GM12874 (cell line): ENCODE measurements around the gene OTUD4.

Source experiments
- TF ChIP-seq, protein P1 (sequence below): IDR thresholded peaks from 2 replicates; pipeline ENCODE4 v1.5.1; 2011; ENCODE audit warnings: low read depth, mild to moderate bottlenecking, control low read depth, low read length, moderate library complexity; ENCODE audit not compliant: insufficient read depth

OTUD4 gene

DNA sequence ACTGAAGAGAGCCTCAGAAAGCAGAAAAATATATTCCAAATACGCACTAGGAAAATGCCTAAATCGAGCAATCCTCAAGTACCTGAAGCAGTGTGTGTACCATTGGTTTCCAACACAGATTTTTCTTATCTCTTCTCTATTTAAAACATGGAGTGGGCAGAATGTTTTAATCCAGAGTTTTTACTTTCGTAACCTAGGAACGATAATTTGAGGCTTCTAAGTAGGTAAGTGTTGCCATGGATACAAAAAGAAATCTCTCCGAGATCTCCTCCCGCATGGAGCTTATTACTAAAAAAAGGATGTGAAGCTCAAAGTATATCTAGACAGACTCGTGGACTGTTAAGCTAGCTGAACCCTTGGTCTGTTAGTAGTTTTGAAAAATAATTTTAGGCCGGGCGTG, 23.0 kb upstream of the OTUD4 start:
- TF ChIP-seq, protein P1, sequence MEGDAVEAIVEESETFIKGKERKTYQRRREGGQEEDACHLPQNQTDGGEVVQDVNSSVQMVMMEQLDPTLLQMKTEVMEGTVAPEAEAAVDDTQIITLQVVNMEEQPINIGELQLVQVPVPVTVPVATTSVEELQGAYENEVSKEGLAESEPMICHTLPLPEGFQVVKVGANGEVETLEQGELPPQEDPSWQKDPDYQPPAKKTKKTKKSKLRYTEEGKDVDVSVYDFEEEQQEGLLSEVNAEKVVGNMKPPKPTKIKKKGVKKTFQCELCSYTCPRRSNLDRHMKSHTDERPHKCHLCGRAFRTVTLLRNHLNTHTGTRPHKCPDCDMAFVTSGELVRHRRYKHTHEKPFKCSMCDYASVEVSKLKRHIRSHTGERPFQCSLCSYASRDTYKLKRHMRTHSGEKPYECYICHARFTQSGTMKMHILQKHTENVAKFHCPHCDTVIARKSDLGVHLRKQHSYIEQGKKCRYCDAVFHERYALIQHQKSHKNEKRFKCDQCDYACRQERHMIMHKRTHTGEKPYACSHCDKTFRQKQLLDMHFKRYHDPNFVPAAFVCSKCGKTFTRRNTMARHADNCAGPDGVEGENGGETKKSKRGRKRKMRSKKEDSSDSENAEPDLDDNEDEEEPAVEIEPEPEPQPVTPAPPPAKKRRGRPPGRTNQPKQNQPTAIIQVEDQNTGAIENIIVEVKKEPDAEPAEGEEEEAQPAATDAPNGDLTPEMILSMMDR, result no peak

DNA sequence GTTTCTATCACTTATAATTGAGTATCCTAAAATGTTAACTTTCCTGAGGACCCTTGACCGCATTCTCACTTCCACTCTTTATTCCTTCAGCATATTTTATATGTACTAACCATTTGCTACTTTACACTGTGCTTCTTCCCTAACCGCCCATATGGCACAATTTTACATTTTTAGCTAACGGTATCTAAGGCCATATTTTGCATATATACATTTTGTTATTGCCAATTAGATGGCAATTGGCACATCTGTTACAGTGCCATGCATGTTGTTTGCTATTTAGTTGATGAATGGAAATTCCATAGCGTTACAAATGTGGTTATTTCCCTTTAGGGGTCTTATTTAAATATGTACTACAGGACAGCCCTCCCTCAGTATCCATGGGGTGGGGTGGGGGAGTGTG, 20.0 kb upstream of the OTUD4 start:
- TF ChIP-seq, protein P1, result no peak

DNA sequence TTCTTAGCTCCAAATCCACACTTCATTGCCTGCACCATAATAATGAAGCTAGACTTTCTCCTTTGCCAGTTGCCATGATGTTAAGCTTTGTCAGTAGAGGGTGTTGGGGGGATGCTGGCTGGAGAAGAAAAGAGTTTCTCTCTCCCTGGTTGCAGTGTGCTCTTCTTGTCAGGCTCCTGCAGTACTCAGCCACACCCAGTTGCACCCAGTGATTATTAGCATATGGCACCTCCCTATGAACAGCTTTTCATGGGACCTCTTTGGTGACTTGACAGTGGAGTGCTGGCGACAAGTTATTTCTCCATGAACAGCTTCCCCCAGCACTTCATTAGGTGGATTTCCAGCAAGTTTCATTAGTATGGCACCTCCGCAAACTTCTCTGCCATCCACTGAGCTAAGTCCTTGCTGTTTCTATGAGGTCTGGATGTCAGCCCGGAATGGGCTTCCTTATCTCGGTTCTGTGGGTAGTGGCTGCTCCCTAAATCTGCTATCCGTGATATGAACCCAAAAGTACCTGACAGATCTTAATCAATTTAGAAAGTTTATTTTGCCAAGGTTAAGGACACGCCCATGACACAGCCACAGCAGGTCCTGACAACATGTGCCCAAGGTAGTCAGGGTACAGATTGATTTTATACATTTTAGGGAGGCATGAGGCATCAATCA, 18.8 kb upstream of the OTUD4 start:
- TF ChIP-seq, protein P1, result no peak

DNA sequence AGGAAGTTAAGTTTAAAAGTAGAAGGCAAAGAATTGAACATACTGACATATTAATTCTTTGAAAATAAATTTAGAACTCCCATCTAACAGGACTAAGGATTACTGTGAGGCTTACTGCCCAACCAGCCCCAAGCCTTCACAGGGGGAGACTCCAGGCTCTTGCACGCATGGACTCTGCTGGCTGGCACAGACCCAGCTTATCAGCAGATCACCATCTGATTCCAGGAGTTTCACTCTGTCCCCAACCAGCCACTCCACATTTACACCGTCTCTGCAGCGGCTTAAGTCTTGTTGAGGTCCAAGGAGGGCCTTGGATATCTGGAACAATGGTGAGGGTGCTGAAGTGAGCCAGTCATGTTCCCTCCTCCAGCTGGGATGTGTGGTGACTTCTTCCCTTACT, 16.4 kb upstream of the OTUD4 start:
- TF ChIP-seq, protein P1, result no peak

DNA sequence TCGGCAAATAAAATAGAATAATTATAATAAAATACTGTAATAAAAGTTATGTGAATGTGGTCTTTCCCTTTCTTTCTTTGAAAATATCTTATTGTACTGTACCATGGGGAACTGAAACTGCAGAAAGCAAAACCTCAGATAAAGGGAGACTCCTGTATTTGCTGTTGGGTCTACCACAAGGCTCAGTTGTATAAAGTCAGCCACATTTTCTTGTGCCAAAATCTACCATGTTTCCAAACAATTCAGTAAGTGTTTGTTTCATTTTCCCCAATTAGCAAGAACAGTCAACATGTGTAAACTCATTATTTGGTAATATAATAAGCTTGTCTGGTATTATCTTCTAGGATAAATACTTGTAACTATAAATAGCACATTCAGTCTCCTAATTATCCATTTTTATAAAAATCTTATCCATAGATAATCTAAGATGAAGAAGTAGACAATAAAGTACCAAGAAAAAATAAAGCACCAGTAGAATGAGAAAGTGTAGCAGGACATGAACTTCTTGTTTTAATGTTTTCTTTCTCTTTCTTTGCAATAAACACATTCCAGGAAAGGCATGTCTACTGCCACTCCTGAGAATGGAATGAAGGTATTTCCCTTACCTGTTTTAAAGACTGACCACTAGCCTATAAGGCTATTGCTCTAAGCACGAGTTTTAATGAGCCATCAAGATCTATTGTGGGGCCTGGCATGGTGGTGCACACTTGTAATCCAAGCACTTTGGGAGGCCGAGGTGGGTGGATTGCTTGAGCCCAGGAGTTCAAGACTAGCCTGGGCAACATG, 15.0 kb upstream of the OTUD4 start:
- TF ChIP-seq, protein P1, result no peak

DNA sequence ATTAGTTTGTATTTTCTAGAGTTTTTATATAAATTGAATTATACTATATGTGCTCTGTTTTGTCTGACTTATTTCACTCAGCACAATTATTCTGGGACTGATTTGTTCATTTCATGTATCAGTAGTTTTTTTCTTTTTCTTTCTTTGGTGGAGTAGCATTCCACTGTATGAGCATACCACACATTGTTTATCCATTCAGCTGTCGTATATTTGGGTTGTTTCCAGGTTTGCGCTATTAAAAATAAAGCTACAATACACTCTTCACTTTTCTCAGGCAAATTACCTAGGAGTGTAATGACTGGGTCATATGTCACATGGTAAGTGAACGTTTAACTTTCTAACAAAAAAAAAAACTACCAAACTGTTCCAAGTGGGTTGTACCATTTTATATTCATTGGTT, 9.6 kb upstream of the OTUD4 start:
- TF ChIP-seq, protein P1, result no peak

DNA sequence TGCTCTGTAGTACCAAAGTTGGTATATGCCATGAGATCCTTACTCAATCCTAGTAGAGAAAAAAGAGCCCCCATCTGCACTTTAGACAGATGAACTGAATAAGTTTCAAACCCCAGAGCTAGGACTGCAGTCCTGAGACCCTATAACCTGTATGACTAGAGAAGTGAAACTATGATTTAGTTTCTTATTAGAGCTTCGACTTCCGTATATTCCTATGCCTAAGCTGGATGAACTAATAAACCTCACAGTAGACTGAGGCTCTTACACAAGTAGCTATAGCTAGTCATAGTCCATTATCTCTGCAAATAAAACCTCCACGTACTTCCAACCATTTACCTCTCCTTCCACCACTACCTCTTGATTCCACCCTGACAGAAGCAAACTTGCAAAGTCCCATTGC, 6.3 kb upstream of the OTUD4 start:
- TF ChIP-seq, protein P1, result no peak
